K562 (cell line): ENCODE results near the gene SERPINA3. TPM values are rescaled to one million over a fixed set of nuclear protein-coding genes. Genes with fewer than 3 reads are reported as not detected.

ENCODE experiments used
- CBX8 ChIP-seq: fragments of 200-600 bp; sonication (generic); IDR thresholded peaks from 2 replicates; pipeline ENCODE4 v1.6.1; 2012; ENCODE audit warnings: borderline replicate concordance, mixed run types, low read depth, mild to moderate bottlenecking, moderate library complexity, mixed read lengths, low read length, control low read depth, inconsistent platforms; ENCODE audit not compliant: poor library complexity, severe bottlenecking; ENCODE audit errors: extremely low read depth
- EP400 ChIP-seq: fragments of 450-650 bp; IDR thresholded peaks from 2 replicates; pipeline ENCODE4 v1.6.1; 2017; ENCODE audit warnings: antibody characterized with exemption, mild to moderate bottlenecking, moderate library complexity
- FOXJ2 ChIP-seq: fragments of 200-800 bp; sonication (Bioruptor generic); IDR thresholded peaks from 2 replicates; pipeline ENCODE4 v1.6.1; 2016; ENCODE audit warnings: missing genetic modification characterization, missing compliant biosample characterization
- KAT8 ChIP-seq: fragments of 450-650 bp; IDR thresholded peaks from 2 replicates; pipeline ENCODE4 v1.6.1; 2016; ENCODE audit warnings: low read depth, mild to moderate bottlenecking
- KLF6 ChIP-seq: fragments of 250-450 bp; sonication (Bioruptor Pico); IDR thresholded peaks from 2 replicates; pipeline ENCODE4 v1.4.0; 2020; ENCODE audit warnings: mild to moderate bottlenecking, moderate library complexity, borderline replicate concordance
- polyA plus RNA-seq, 8 experiments: library from polyadenylated mRNA; depleted of rRNA in 4 of 8; stranded (reverse) in 5 of 8; unstranded in 3 of 8; fragments of >200 nt; fragmentation: Nextera tagmentation in 2 of 8; fragmentation: Illumina TruSeq in 1 of 8; extraction: Ambion mirVana in 2 of 8; extraction: Trizol in 1 of 8; gene quantifications; 2 replicates each; pipeline versions ENCODE4 v1.2.1 to v1.2.3, GENCODE V29; 2011 to 2014; ENCODE audit warnings: inconsistent platforms in 1 of 8, missing spikeins in 1 of 8
- total RNA-seq, 7 experiments: library from RNA; depleted of rRNA in 6 of 7; stranded (reverse); fragments of >200 nt in 6 of 7; fragmentation: Illumina TruSeq in 2 of 7; extraction: Trizol in 2 of 7; gene quantifications; 2 replicates each; pipeline versions ENCODE4 v1.2.1 to v1.2.3, GENCODE V29; 2011 to 2021; ENCODE audit warnings: low replicate concordance in 1 of 7
- TF ChIP-seq, protein P1 (sequence below), 2 experiments: fragments of 450-650 bp; formaldehyde crosslinking in 1 of 2; IDR thresholded peaks; 2 replicates each; pipeline versions ENCODE4 v1.4.0 to v1.6.1; 2014 to 2020; ENCODE audit warnings: mild to moderate bottlenecking in 2 of 2, borderline replicate concordance in 1 of 2, low read depth in 1 of 2
- TF ChIP-seq, protein P2 (sequence below): fragments of 250-450 bp; sonication (Bioruptor Pico); IDR thresholded peaks from 2 replicates; pipeline ENCODE4 v1.8.0; 2022; ENCODE audit warnings: inconsistent platforms
- TF ChIP-seq, protein P3 (sequence below): sonication (generic); formaldehyde crosslinking; IDR thresholded peaks from 2 replicates; pipeline ENCODE4 v1.8.1; 2023; ENCODE audit warnings: missing genetic modification reagents, mild to moderate bottlenecking, borderline replicate concordance
- TF ChIP-seq, protein P4 (sequence below): sonication (generic); formaldehyde crosslinking; IDR thresholded peaks from 2 replicates; pipeline ENCODE4 v1.8.0; 2022; ENCODE audit warnings: missing genetic modification reagents, mild to moderate bottlenecking, moderate library complexity, borderline replicate concordance

SERPINA3 gene
- total and polyA plus RNA-seq, 9 of the 15 experiments (the other 6 are each of a cell fraction or from before 2014, with no cell fraction given) = 2.3 TPM; not detected in 8

DNA sequence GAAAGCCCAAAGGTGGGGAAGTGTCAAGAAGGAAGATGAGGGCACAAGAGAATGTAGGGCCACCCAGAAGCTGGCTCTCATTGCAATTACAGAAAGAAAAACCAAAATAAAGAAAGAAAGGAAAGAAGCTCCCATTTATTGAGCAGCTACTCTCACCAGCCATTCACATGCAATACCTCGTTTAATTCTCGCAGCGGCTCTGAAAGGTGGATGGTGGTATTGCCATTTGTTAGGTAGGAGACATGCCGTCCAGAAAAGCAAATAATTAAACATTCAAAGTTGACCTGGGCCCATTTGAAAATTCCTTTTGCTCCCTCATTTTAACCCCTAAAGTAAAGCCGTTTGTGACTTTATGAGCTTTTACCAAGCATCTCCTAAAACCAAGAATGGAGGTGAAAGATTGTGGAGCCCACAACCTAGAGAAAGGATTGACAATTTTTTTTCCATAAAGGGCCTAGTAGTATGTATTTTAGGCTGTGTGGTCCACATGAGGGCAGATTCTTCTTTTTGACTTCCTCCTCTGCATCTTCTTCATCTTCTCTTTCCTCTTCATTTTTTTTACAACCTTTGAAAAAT, 5.3 kb downstream of the SERPINA3 start (continued):
- TF ChIP-seq, protein P1, sequence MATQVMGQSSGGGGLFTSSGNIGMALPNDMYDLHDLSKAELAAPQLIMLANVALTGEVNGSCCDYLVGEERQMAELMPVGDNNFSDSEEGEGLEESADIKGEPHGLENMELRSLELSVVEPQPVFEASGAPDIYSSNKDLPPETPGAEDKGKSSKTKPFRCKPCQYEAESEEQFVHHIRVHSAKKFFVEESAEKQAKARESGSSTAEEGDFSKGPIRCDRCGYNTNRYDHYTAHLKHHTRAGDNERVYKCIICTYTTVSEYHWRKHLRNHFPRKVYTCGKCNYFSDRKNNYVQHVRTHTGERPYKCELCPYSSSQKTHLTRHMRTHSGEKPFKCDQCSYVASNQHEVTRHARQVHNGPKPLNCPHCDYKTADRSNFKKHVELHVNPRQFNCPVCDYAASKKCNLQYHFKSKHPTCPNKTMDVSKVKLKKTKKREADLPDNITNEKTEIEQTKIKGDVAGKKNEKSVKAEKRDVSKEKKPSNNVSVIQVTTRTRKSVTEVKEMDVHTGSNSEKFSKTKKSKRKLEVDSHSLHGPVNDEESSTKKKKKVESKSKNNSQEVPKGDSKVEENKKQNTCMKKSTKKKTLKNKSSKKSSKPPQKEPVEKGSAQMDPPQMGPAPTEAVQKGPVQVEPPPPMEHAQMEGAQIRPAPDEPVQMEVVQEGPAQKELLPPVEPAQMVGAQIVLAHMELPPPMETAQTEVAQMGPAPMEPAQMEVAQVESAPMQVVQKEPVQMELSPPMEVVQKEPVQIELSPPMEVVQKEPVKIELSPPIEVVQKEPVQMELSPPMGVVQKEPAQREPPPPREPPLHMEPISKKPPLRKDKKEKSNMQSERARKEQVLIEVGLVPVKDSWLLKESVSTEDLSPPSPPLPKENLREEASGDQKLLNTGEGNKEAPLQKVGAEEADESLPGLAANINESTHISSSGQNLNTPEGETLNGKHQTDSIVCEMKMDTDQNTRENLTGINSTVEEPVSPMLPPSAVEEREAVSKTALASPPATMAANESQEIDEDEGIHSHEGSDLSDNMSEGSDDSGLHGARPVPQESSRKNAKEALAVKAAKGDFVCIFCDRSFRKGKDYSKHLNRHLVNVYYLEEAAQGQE (IDR thresholded peaks at IDR 0.05; ENCODE audit: borderline replicate concordance) = no peak
- TF ChIP-seq, protein P1 (CRISPR knock-in tag; IDR thresholded peaks at IDR 0.05; ENCODE audit: low read depth) = no peak
- TF ChIP-seq EP400 (no peak), KLF6 (CRISPR knock-in tag) (no peak), CBX8 (no peak), FOXJ2 (no peak), KAT8 (no peak)
- TF ChIP-seq, protein P2, sequence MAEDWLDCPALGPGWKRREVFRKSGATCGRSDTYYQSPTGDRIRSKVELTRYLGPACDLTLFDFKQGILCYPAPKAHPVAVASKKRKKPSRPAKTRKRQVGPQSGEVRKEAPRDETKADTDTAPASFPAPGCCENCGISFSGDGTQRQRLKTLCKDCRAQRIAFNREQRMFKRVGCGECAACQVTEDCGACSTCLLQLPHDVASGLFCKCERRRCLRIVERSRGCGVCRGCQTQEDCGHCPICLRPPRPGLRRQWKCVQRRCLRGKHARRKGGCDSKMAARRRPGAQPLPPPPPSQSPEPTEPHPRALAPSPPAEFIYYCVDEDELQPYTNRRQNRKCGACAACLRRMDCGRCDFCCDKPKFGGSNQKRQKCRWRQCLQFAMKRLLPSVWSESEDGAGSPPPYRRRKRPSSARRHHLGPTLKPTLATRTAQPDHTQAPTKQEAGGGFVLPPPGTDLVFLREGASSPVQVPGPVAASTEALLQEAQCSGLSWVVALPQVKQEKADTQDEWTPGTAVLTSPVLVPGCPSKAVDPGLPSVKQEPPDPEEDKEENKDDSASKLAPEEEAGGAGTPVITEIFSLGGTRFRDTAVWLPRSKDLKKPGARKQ = no peak
- TF ChIP-seq, protein P3, sequence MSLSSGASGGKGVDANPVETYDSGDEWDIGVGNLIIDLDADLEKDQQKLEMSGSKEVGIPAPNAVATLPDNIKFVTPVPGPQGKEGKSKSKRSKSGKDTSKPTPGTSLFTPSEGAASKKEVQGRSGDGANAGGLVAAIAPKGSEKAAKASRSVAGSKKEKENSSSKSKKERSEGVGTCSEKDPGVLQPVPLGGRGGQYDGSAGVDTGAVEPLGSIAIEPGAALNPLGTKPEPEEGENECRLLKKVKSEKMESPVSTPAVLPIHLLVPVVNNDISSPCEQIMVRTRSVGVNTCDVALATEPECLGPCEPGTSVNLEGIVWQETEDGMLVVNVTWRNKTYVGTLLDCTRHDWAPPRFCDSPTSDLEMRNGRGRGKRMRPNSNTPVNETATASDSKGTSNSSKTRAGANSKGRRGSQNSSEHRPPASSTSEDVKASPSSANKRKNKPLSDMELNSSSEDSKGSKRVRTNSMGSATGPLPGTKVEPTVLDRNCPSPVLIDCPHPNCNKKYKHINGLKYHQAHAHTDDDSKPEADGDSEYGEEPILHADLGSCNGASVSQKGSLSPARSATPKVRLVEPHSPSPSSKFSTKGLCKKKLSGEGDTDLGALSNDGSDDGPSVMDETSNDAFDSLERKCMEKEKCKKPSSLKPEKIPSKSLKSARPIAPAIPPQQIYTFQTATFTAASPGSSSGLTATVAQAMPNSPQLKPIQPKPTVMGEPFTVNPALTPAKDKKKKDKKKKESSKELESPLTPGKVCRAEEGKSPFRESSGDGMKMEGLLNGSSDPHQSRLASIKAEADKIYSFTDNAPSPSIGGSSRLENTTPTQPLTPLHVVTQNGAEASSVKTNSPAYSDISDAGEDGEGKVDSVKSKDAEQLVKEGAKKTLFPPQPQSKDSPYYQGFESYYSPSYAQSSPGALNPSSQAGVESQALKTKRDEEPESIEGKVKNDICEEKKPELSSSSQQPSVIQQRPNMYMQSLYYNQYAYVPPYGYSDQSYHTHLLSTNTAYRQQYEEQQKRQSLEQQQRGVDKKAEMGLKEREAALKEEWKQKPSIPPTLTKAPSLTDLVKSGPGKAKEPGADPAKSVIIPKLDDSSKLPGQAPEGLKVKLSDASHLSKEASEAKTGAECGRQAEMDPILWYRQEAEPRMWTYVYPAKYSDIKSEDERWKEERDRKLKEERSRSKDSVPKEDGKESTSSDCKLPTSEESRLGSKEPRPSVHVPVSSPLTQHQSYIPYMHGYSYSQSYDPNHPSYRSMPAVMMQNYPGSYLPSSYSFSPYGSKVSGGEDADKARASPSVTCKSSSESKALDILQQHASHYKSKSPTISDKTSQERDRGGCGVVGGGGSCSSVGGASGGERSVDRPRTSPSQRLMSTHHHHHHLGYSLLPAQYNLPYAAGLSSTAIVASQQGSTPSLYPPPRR (CRISPR knock-in tag) = no peak
- TF ChIP-seq, protein P4, sequence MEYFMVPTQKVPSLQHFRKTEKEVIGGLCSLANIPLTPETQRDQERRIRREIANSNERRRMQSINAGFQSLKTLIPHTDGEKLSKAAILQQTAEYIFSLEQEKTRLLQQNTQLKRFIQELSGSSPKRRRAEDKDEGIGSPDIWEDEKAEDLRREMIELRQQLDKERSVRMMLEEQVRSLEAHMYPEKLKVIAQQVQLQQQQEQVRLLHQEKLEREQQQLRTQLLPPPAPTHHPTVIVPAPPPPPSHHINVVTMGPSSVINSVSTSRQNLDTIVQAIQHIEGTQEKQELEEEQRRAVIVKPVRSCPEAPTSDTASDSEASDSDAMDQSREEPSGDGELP (CRISPR knock-in tag) = no peak
- TF ChIP-seq, all 486 proteins: peak for 0
